ENCODE results near the gene GAB3. TPM values are rescaled to one million over a fixed set of nuclear protein-coding genes. Genes with fewer than 3 reads are reported as not detected.

The GAB3 gene
- polyA plus RNA-seq, 1 of the 3 experiments (the other 2 are of a cell fraction), result 4.5 TPM

GRCh38 chrX:154738011-154738738 is 12.7 kb downstream of the GAB3 start:
- 11% methylated on average over 8 of the region's 8 CpGs for WGBS (ENCODE audit: low lambda C conversion rate)
- DNase-seq, result no peak
- H3K79me2 ChIP-seq (ENCODE audit: insufficient read depth), result no peaks in the 10 kb centered on the region
- H3K27ac ChIP-seq (ENCODE audit: low read depth in 2 of 2, low read length in 1 of 2), result peak overlapping the region; percentile 64 to 79; a peak in 3 of 4 replicates
- H3K27me3 ChIP-seq (ENCODE audit: insufficient read depth), result no peaks in the 10 kb centered on the region
- peak overlapping the region; percentile 61; the same call in 1 of the 2 replicates for H2AFZ ChIP-seq (ENCODE audit: low read depth)
- H3K36me3 ChIP-seq (replicated peaks in 1 of 2; ENCODE audit: control insufficient read depth in 1 of 2, insufficient read depth in 2 of 2, low read length in 1 of 2), result no peaks in the 10 kb centered on the region
- no peak overlapping the region for H3K9ac ChIP-seq
- no peaks in the 10 kb centered on the region for H4K20me1 ChIP-seq (ENCODE audit: insufficient read depth)
- H3K4me3 ChIP-seq (ENCODE audit: low read depth in 2 of 2, low read length in 1 of 2), result no peak overlapping the region
- H3K9me2 ChIP-seq, result no peaks in the 10 kb centered on the region
- peaks cover 0 to 19% of the 10 kb centered on the region in 2 experiments; a peak in 1 of 4 replicates for H3K4me1 ChIP-seq (ENCODE audit: control insufficient read depth in 1 of 2, insufficient read depth in 2 of 2, low read depth in 1 of 2, low read length in 1 of 2)
- H3K9me3 ChIP-seq, result no peaks in the 10 kb centered on the region
- peak overlapping the region; percentile 60; the same call in 1 of the 2 replicates for H3K4me2 ChIP-seq
- H3F3A ChIP-seq (replicated peaks; ENCODE audit: insufficient read depth), result peaks cover 15% of the 10 kb centered on the region
- CTCF ChIA-PET, result interaction anchor here (1.1 to 1.3 kb wide), 2 partner anchors 9 to 11 kb away, joined by 3 to 6 read pairs; no protein-coding TSS in a partner anchor
- TF ChIP-seq TAF1 (IDR thresholded peaks at IDR 0.05; ENCODE audit: borderline replicate concordance, low read depth, low read length), result no peak
- TF ChIP-seq JUND (IDR thresholded peaks at IDR 0.05), result peak; percentile 58
- TF ChIP-seq SIN3A (IDR thresholded peaks at IDR 0.05; ENCODE audit: borderline replicate concordance, low read depth, low read length), result 0 out of 2 replicates have a peak, but pooled peaks have one; percentile 24
- no peak for TF ChIP-seq MXI1 (IDR thresholded peaks at IDR 0.05; ENCODE audit: low read depth, low read length)
- peak; percentile 63; the same call in 1 of the 2 replicates for TF ChIP-seq FOSL2 (IDR thresholded peaks at IDR 0.05; ENCODE audit: borderline replicate concordance, low read depth)
- no peak for TF ChIP-seq YY1 (IDR thresholded peaks at IDR 0.05; ENCODE audit: low read depth)
- peak; percentile 53; the same call in 1 of the 2 replicates for TF ChIP-seq NFIC (IDR thresholded peaks at IDR 0.05; ENCODE audit: borderline replicate concordance)
- TF ChIP-seq, protein P1, sequence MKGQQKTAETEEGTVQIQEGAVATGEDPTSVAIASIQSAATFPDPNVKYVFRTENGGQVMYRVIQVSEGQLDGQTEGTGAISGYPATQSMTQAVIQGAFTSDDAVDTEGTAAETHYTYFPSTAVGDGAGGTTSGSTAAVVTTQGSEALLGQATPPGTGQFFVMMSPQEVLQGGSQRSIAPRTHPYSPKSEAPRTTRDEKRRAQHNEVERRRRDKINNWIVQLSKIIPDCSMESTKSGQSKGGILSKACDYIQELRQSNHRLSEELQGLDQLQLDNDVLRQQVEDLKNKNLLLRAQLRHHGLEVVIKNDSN (IDR thresholded peaks at IDR 0.05; ENCODE audit: borderline replicate concordance, low read depth), result no peak
- TF ChIP-seq CTCF (IDR thresholded peaks at IDR 0.05), result no peak
- TF ChIP-seq FOXM1 (IDR thresholded peaks at IDR 0.05; ENCODE audit: low read depth), result no peak
- peak; percentile 22; the same call in 1 of the 2 replicates for TF ChIP-seq GABPA (IDR thresholded peaks at IDR 0.05; ENCODE audit: low read depth)
- no peak for TF ChIP-seq REST (IDR thresholded peaks at IDR 0.05; ENCODE audit: low read depth, low read length)
- TF ChIP-seq PBX3 (IDR thresholded peaks at IDR 0.05), result peak; percentile 54
- TF ChIP-seq POLR2AphosphoS5 (IDR thresholded peaks at IDR 0.05; ENCODE audit: low read depth, low read length), result peak; percentile 37; the same call in 1 of the 2 replicates
- TF ChIP-seq EP300 (IDR thresholded peaks at IDR 0.05; ENCODE audit: borderline replicate concordance in 1 of 2, low read depth in 1 of 2, low read length in 1 of 2), result peak in 1 of 2 experiments; percentile 21; a peak in 1 of 4 replicates
- peak; percentile 89 for TF ChIP-seq MAX (IDR thresholded peaks at IDR 0.05; ENCODE audit: low read depth)
- no peak for TF ChIP-seq GATA2 (CRISPR knock-in tag; IDR thresholded peaks at IDR 0.05)
- no peak for TF ChIP-seq RAD21 (IDR thresholded peaks at IDR 0.05; ENCODE audit: low read length)
- TF ChIP-seq TCF12 (IDR thresholded peaks at IDR 0.05), result peak; percentile 79
- POLR2A ChIA-PET, result interaction anchor here (0.7 kb wide), 1 partner anchor 11 kb away, joined by 3 read pairs; no protein-coding TSS in a partner anchor

Data from SK-N-SH (cell line).